H9 (cell line): ENCODE data around the gene MLYCD. TPM values are rescaled to one million over a fixed set of nuclear protein-coding genes. Genes with fewer than 3 reads are reported as not detected.

Experiments
- DNase-seq: peaks from one replicate; pipeline ENCODE4 v3.0.0-alpha.2; 2017
- H2AFZ ChIP-seq: one replicate; pipeline ENCODE4 v1.6.1; 2013; ENCODE audit warnings: mild to moderate bottlenecking, low read length, control low read depth, moderate library complexity
- H2AK5ac ChIP-seq: 2 replicates; pipeline ENCODE4 v1.6.1; 2013; ENCODE audit warnings: low read length, control low read depth, mixed read lengths; ENCODE audit not compliant: insufficient read length
- H2BK120ac ChIP-seq: one replicate; pipeline ENCODE4 v1.6.1; 2013; ENCODE audit warnings: low read depth, mild to moderate bottlenecking, low read length, control low read depth, inconsistent platforms; ENCODE audit not compliant: poor library complexity, severe bottlenecking
- H2BK12ac ChIP-seq: 2 replicates; pipeline ENCODE4 v1.6.1; 2013; ENCODE audit warnings: low read length, control low read depth, mixed read lengths, low read depth; ENCODE audit not compliant: insufficient read length
- H2BK15ac ChIP-seq: 2 replicates; pipeline ENCODE4 v1.6.1; 2013; ENCODE audit warnings: low read depth, low read length, control low read depth
- H2BK20ac ChIP-seq: one replicate; pipeline ENCODE4 v1.6.1; 2013; ENCODE audit warnings: low read depth, mild to moderate bottlenecking, low read length, control low read depth, inconsistent platforms; ENCODE audit not compliant: poor library complexity, severe bottlenecking
- H2BK5ac ChIP-seq: 2 replicates; pipeline ENCODE4 v1.6.1; 2013; ENCODE audit warnings: low read length, control low read depth, mixed read lengths; ENCODE audit not compliant: insufficient read length
- H3K14ac ChIP-seq: 2 replicates; pipeline ENCODE4 v1.6.1; 2013; ENCODE audit warnings: low read length, control low read depth; ENCODE audit not compliant: insufficient read depth
- H3K18ac ChIP-seq: 2 replicates; pipeline ENCODE4 v1.6.1; 2013; ENCODE audit warnings: low read depth, mild to moderate bottlenecking, mixed read lengths, low read length, control low read depth; ENCODE audit not compliant: insufficient read length
- H3K23ac ChIP-seq: 2 replicates; pipeline ENCODE4 v1.6.1; 2013; ENCODE audit warnings: low read length, control low read depth, mixed read lengths, low read depth; ENCODE audit not compliant: insufficient read length
- H3K23me2 ChIP-seq: 2 replicates; pipeline ENCODE4 v1.6.1; 2013; ENCODE audit warnings: low read depth, mild to moderate bottlenecking, mixed read lengths, low read length, control low read depth; ENCODE audit not compliant: insufficient read length, poor library complexity, severe bottlenecking
- H3K27ac ChIP-seq: 2 replicates; pipeline ENCODE4 v1.5.1; 2013; ENCODE audit warnings: low read length, control low read depth, mixed read lengths, low read depth; ENCODE audit not compliant: insufficient read length
- H3K27me3 ChIP-seq: 2 replicates; pipeline ENCODE4 v1.6.1; 2013; ENCODE audit warnings: low read length, control low read depth, inconsistent platforms; ENCODE audit not compliant: insufficient read depth
- H3K4ac ChIP-seq: 2 replicates; pipeline ENCODE4 v1.6.1; 2013; ENCODE audit warnings: low read depth, mild to moderate bottlenecking, control low read depth, inconsistent platforms, low read length, moderate library complexity
- H3K4me1 ChIP-seq: 2 replicates; pipeline ENCODE4 v1.6.1; 2013; ENCODE audit warnings: low read length, control low read depth, inconsistent platforms; ENCODE audit not compliant: insufficient read depth
- H3K4me2 ChIP-seq: 2 replicates; pipeline ENCODE4 v1.6.1; 2013; ENCODE audit warnings: low read length, control low read depth, mixed read lengths; ENCODE audit not compliant: insufficient read length, insufficient read depth
- H3K56ac ChIP-seq: 2 replicates; pipeline ENCODE4 v1.6.1; 2013; ENCODE audit warnings: low read depth, mild to moderate bottlenecking, mixed read lengths, low read length, control low read depth; ENCODE audit not compliant: insufficient read length
- H3K79me1 ChIP-seq: 2 replicates; pipeline ENCODE4 v1.6.1; 2013; ENCODE audit warnings: low read depth, mild to moderate bottlenecking, moderate library complexity, low read length, control low read depth, inconsistent platforms; ENCODE audit not compliant: insufficient read depth, poor library complexity, severe bottlenecking
- H3K79me2 ChIP-seq: 2 replicates; pipeline ENCODE4 v1.6.1; 2013; ENCODE audit warnings: low read length, control low read depth, inconsistent platforms; ENCODE audit not compliant: insufficient read depth
- H3K9ac ChIP-seq: 2 replicates; pipeline ENCODE4 v1.6.1; 2013; ENCODE audit warnings: low read length, control low read depth, mixed read lengths; ENCODE audit not compliant: insufficient read length; ENCODE audit errors: extremely low read depth
- H3K9me3 ChIP-seq: one replicate; pipeline ENCODE4 v1.6.1; 2013; ENCODE audit warnings: low read depth, low read length, inconsistent platforms; ENCODE audit not compliant: control insufficient read depth
- H3T11ph ChIP-seq: one replicate; pipeline ENCODE4 v1.6.1; 2013; ENCODE audit warnings: mild to moderate bottlenecking, low read length, control low read depth, inconsistent platforms
- H4K20me1 ChIP-seq: one replicate; pipeline ENCODE4 v1.6.1; 2013; ENCODE audit not compliant: control insufficient read depth, insufficient read length, insufficient read depth
- H4K5ac ChIP-seq: 2 replicates; pipeline ENCODE4 v1.6.1; 2013; ENCODE audit warnings: low read depth, mild to moderate bottlenecking, mixed read lengths, low read length, control low read depth; ENCODE audit not compliant: insufficient read length
- H4K8ac ChIP-seq: replicated peaks from 2 replicates; pipeline ENCODE4 v1.6.1; 2013; ENCODE audit warnings: low read length, control low read depth, mixed read lengths, low read depth; ENCODE audit not compliant: insufficient read length
- H4K91ac ChIP-seq: 2 replicates; pipeline ENCODE4 v1.6.1; 2013; ENCODE audit warnings: low read depth, mild to moderate bottlenecking, moderate library complexity, mixed read lengths, low read length, control low read depth; ENCODE audit not compliant: insufficient read length
- H3K27ac Mint-ChIP-seq, 3 experiments: 2 replicates in 2 of 3; 3 replicates in 1 of 3; pipeline ENCODE4 v1.8.0; 2020 to 2021; ENCODE audit warnings: mixed read lengths in 3 of 3, mild to moderate bottlenecking in 1 of 3, moderate library complexity in 1 of 3
- H3K27me3 Mint-ChIP-seq: 2 replicates; pipeline ENCODE4 v1.8.0; 2021; ENCODE audit warnings: low read depth, mild to moderate bottlenecking, moderate library complexity, mixed read lengths
- H3K36me3 Mint-ChIP-seq, 3 experiments: 2 replicates in 2 of 3; 3 replicates in 1 of 3; pipeline ENCODE4 v1.8.0; 2020 to 2021; ENCODE audit warnings: low read depth in 3 of 3, mixed read lengths in 3 of 3; ENCODE audit not compliant: insufficient read depth in 1 of 3
- H3K4me1 Mint-ChIP-seq, 2 experiments: 2 replicates each; pipeline ENCODE4 v1.8.0; 2020; ENCODE audit warnings: mixed read lengths in 2 of 2
- H3K4me3 Mint-ChIP-seq, 2 experiments: 2 replicates in 1 of 2; 3 replicates in 1 of 2; pipeline ENCODE4 v1.8.0; 2020 to 2021; ENCODE audit warnings: mild to moderate bottlenecking in 2 of 2, mixed read lengths in 2 of 2, moderate library complexity in 1 of 2
- H3K9me3 Mint-ChIP-seq, 2 experiments: 2 replicates in 1 of 2; 3 replicates in 1 of 2; pipeline ENCODE4 v1.8.0; 2020; ENCODE audit warnings: mild to moderate bottlenecking in 2 of 2, mixed read lengths in 2 of 2, moderate library complexity in 1 of 2
- WGBS: extraction: QIAGEN DNeasy Blood & Tissue Kit; methylation state at CpG from one replicate; pipeline ENCODE4 v1.1.7; 2013; ENCODE audit warnings: missing lambda C conversion rate, low lambda C conversion rate, mixed read lengths; ENCODE audit not compliant: insufficient read length; ENCODE audit errors: extremely low coverage; 5-methylcytosine and 5-hydroxymethylcytosine counted together
- total RNA-seq: library from RNA; stranded (reverse); gene quantifications from 2 replicates; pipeline ENCODE4 v1.2.1, GENCODE V29; 2021
- TF ChIP-seq, protein P1 (sequence below): fragments of 200-600 bp; sonication (generic); conservative IDR thresholded peaks from 3 replicates; pipeline ENCODE4 v1.8.0; 2021; ENCODE audit warnings: antibody characterized with exemption, mild to moderate bottlenecking

MLYCD gene
- total RNA-seq, 1 experiment from 2014 or later: 7.1 TPM

DNA sequence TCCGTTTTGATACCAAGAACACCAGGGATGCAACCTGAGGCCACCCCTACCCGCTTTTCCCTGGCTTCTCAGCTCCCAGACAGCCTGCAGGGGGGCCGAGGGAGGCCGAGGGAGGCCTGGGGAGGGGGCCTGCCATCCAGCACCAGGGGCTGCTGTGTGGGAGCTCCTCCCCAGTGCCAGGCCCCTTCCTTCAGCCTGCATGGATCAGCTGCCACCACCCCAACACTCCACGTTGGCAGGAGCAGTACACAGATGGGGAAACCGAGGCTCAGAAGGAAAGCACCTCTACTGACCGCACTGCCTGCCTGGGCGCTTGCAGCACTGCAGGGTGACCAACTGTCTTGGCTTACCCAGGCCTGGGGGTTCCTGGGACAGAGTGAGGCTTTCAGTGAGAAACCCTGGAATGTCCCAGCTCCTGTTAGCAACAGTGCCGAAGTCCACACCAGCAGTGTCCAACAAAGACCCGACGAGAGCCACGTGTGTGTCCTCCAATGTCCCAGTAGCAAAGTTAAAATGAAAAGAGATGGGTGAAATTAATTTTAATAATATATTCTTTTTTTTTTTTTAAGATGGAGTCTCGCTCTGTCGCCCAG, 48.8 kb downstream of the MLYCD start:
- no peaks in the 10 kb centered on the region for H4K20me1 ChIP-seq
- WGBS: no CpG with 5 or more reads among the region's 14 CpGs
- H3K27ac Mint-ChIP-seq: no peak overlapping the region
- no peak overlapping the region for H2AFZ ChIP-seq
- no peaks in the 10 kb centered on the region for H3K4me1 ChIP-seq
- no peak overlapping the region for H4K91ac ChIP-seq
- DNase-seq: no peak
- H2BK15ac ChIP-seq: no peak overlapping the region
- no peak overlapping the region for H3K18ac ChIP-seq
- H2BK5ac ChIP-seq: no peak overlapping the region
- H2BK20ac ChIP-seq: no peak overlapping the region
- H3K27me3 ChIP-seq: no peaks in the 10 kb centered on the region
- no peaks in the 10 kb centered on the region for H3K23me2 ChIP-seq
- no peaks in the 10 kb centered on the region; a peak in 2 of 5 replicates for H3K9me3 Mint-ChIP-seq
- H2BK120ac ChIP-seq: no peak overlapping the region
- no peaks in the 10 kb centered on the region for H3K36me3 Mint-ChIP-seq
- H3K56ac ChIP-seq: no peak overlapping the region
- no peak overlapping the region for H3K9ac ChIP-seq
- H3K79me2 ChIP-seq: no peaks in the 10 kb centered on the region
- 0 out of 4 replicates have a peak, but pooled peaks cover 0 to 5% of the 10 kb centered on the region in 2 experiments for H3K4me1 Mint-ChIP-seq
- H3K4ac ChIP-seq: no peak overlapping the region
- H4K8ac ChIP-seq: no peak overlapping the region
- no peak overlapping the region for H2AK5ac ChIP-seq
- no peaks in the 10 kb centered on the region for H3K79me1 ChIP-seq
- H3K27me3 Mint-ChIP-seq: peaks cover 2% of the 10 kb centered on the region
- H3T11ph ChIP-seq: no peak overlapping the region
- no peak overlapping the region for H3K27ac ChIP-seq
- TF ChIP-seq, protein P1, sequence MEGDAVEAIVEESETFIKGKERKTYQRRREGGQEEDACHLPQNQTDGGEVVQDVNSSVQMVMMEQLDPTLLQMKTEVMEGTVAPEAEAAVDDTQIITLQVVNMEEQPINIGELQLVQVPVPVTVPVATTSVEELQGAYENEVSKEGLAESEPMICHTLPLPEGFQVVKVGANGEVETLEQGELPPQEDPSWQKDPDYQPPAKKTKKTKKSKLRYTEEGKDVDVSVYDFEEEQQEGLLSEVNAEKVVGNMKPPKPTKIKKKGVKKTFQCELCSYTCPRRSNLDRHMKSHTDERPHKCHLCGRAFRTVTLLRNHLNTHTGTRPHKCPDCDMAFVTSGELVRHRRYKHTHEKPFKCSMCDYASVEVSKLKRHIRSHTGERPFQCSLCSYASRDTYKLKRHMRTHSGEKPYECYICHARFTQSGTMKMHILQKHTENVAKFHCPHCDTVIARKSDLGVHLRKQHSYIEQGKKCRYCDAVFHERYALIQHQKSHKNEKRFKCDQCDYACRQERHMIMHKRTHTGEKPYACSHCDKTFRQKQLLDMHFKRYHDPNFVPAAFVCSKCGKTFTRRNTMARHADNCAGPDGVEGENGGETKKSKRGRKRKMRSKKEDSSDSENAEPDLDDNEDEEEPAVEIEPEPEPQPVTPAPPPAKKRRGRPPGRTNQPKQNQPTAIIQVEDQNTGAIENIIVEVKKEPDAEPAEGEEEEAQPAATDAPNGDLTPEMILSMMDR: no peak
- no peak overlapping the region for H3K4me2 ChIP-seq
- H3K9me3 ChIP-seq: no peaks in the 10 kb centered on the region
- no peak overlapping the region for H3K23ac ChIP-seq
- H4K5ac ChIP-seq: no peak overlapping the region
- H3K4me3 Mint-ChIP-seq: no peak overlapping the region
- H3K14ac ChIP-seq: no peak overlapping the region
- H2BK12ac ChIP-seq: no peak overlapping the region
